ENCODE results near the gene EP400. TPM values are rescaled to one million over a fixed set of nuclear protein-coding genes. Genes with fewer than 3 reads are reported as not detected.
A peak's percentile ranks its signal among the peaks of the same experiment; 100 is the strongest.

Gene EP400
- total and polyA plus RNA-seq, 9 of the 15 experiments (the other 6 are each of a cell fraction or from before 2014, with no cell fraction given), result 4.5 to 58.0 (median 7.0) TPM

- TF ChIP-seq FOXP4 (CRISPR knock-in tag; IDR thresholded peaks at IDR 0.05; ENCODE audit: borderline replicate concordance), result 0 out of 2 replicates have a peak, but pooled peaks have one; percentile 49
- no peak for TF ChIP-seq ZNF165 (CRISPR knock-in tag; IDR thresholded peaks at IDR 0.05; ENCODE audit: borderline replicate concordance)
- TF ChIP-seq ZNF75A (CRISPR knock-in tag; IDR thresholded peaks at IDR 0.05), result no peak
- no peak for TF ChIP-seq SMARCE1 (IDR thresholded peaks at IDR 0.05)
- no peak for TF ChIP-seq NFATC3 (IDR thresholded peaks at IDR 0.05)
- peak; percentile 8 for TF ChIP-seq RBM25 (IDR thresholded peaks at IDR 0.05; ENCODE audit: low read depth, low read length, severe bottlenecking)
- no peak for TF ChIP-seq FOXK1 (CRISPR knock-in tag; IDR thresholded peaks at IDR 0.05; ENCODE audit: borderline replicate concordance)
- TF ChIP-seq MAFF (IDR thresholded peaks at IDR 0.05; ENCODE audit: low read length), result peak; percentile 15; the same call in 1 of the 2 replicates
- TF ChIP-seq BRF2 (IDR thresholded peaks at IDR 0.05; ENCODE audit: borderline replicate concordance, insufficient read depth, insufficient read length), result no peak
- no peak for TF ChIP-seq RHOXF2B (CRISPR knock-in tag; conservative IDR thresholded peaks at IDR 0.05)
- TF ChIP-seq RBFOX2 (IDR thresholded peaks at IDR 0.05; ENCODE audit: low read depth, low read length), result peak; percentile 68
- no peak for TF ChIP-seq MEIS2 (IDR thresholded peaks at IDR 0.05; ENCODE audit: partially characterized antibody)
- no peak for TF ChIP-seq THAP7 (CRISPR knock-in tag; IDR thresholded peaks at IDR 0.05)
- TF ChIP-seq CHD4 (IDR thresholded peaks at IDR 0.05; ENCODE audit: insufficient read depth, insufficient replicate concordance, low read depth, low read length, poor library complexity, severe bottlenecking), result no peak
- TF ChIP-seq NFE2L1 (tag; IDR thresholded peaks at IDR 0.05; ENCODE audit: borderline replicate concordance, low read depth), result no peak
- TF ChIP-seq ZMIZ1 (IDR thresholded peaks at IDR 0.05; ENCODE audit: low read depth in 2 of 2, low read length in 2 of 2), result no peak
- TF ChIP-seq HDAC1 (IDR thresholded peaks at IDR 0.05), result peak in 1 of 2 experiments; percentile 79; a peak in 1 of 4 replicates
- TF ChIP-seq MED1 (CRISPR knock-in tag; IDR thresholded peaks at IDR 0.05; ENCODE audit: borderline replicate concordance), result no peak
- no peak for TF ChIP-seq SREBF1 (IDR thresholded peaks at IDR 0.05; ENCODE audit: borderline replicate concordance, low read depth, low read length)
- TF ChIP-seq NFIX (CRISPR knock-in tag; IDR thresholded peaks at IDR 0.05; ENCODE audit: low read depth), result no peak
Observed at GRCh38 chr12:132084621-132085290, 135.0 kb downstream of the EP400 start (continued).
